ENCODE measurements around the gene TADA1. TPM values are rescaled to one million over a fixed set of nuclear protein-coding genes. Genes with fewer than 3 reads are reported as not detected.

TADA1 gene
- total RNA-seq, 1 donor from 2014 or later = 21.5 TPM

DNA sequence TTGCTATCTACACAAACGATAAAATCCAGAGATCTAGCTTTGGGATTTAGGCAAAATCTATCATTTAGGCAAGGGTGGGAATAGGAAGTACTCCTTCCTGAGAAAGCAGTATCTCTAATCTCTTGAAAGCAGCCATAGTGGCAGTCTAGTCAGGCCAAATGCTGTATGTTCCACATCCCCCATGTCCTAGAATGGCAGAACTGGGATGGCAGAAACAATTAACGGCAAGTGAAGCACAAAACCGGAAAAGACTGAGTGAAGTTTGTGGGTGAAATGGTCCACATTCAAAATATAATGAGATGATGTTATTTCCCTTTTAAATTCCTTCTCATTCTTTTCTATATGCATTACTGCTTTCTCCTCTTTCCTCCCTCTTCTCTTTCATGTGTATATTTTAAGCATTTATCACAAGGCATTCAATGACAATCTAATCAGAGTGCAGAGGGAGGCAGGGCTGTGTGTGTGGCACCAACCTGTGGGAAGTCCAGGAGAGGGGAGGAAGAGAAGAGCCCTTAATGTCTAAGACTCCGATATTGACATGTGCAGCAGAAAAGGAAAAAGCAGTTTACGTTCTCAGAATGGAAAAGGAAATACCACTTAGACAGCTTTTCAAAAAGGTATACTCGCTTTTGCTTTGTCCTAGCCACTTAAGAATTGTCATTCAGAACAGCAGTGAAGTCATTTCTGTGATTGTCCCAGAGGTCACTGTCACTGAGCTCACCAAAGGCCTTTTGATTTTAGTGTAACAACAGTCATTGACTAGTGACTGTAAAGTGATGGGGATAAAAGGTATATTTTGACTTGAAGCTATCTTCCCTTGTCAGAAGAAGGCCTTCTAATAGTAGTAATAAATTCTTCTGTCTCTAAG is 42.3 kb upstream of the TADA1 start:
- H3K27ac Mint-ChIP-seq = no peak overlapping the region
- no peak for TF ChIP-seq CTCF (IDR thresholded peaks at IDR 0.05; ENCODE audit: unreplicated experiment)
- peaks cover 79% of the 10 kb centered on the region for H3K27me3 Mint-ChIP-seq
- H3K4me3 Mint-ChIP-seq (ENCODE audit: low read depth) = no peak overlapping the region
- H3K36me3 Mint-ChIP-seq (ENCODE audit: insufficient read depth) = no peaks in the 10 kb centered on the region
- no peaks in the 10 kb centered on the region for H3K9me3 Mint-ChIP-seq (ENCODE audit: low read depth)
- DNase-seq (ENCODE audit: low spot score, unreplicated experiment) = no peak
- H3K4me1 Mint-ChIP-seq (ENCODE audit: low read depth) = no peaks in the 10 kb centered on the region

DNA sequence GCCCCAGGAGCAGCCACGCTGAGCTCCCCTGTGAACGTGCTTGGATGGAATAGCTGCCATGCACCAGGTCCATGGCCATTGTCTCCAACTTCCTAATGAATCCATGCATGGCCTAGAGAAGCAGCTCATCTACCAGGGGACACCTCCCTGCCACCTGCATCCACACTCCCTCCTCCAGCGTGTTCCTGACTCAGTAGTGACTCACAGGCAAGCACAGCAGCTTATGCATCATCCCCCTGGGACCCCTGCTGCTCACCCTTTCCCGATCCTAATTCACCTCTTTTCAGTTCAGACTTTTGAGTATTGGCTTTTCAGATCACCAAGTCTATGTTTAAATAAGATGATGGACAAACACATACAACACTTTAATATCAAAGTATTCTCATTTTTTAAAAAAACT is 39.9 kb upstream of the TADA1 start:
- H3K9me3 Mint-ChIP-seq (ENCODE audit: low read depth) = peaks cover 12% of the 10 kb centered on the region
- no peaks in the 10 kb centered on the region for H3K36me3 Mint-ChIP-seq (ENCODE audit: insufficient read depth)
- no peak for TF ChIP-seq CTCF (IDR thresholded peaks at IDR 0.05; ENCODE audit: unreplicated experiment)
- peak overlapping the region; percentile 67 for H3K27ac Mint-ChIP-seq
- peaks cover 59% of the 10 kb centered on the region for H3K27me3 Mint-ChIP-seq
- DNase-seq (ENCODE audit: low spot score, unreplicated experiment) = no peak
- no peaks in the 10 kb centered on the region for H3K4me1 Mint-ChIP-seq (ENCODE audit: low read depth)
- H3K4me3 Mint-ChIP-seq (ENCODE audit: low read depth) = no peak overlapping the region

DNA sequence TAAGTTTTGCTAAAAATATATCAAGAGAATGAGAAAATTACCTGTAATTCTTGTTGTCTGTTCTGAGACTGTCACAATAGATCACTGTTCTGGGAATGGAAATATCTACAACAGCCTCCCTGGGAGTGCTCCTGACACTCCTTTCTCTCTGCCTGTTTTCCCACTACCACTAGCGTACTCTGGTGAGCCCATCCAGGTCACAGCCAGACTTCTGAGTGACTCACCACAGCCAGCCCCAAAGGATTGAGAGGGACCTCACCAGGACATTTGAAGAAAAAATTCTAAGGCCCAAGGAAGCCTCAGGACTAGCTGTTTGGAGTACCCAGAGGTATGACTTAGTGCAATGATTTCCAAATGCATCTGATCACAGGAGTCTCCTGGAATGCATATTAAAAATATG is 39.0 kb upstream of the TADA1 start:
- Mint-ChIP-seq H3K36me3 (ENCODE audit: insufficient read depth) (no peaks in the 10 kb centered on the region), H3K27ac (no peak overlapping the region), H3K4me3 (ENCODE audit: low read depth) (no peak overlapping the region), H3K27me3 (peaks cover 52% of the 10 kb centered on the region), H3K4me1 (ENCODE audit: low read depth) (no peaks in the 10 kb centered on the region), H3K9me3 (ENCODE audit: low read depth) (peaks cover 13% of the 10 kb centered on the region)
- no peak for DNase-seq (ENCODE audit: low spot score, unreplicated experiment)
- TF ChIP-seq CTCF (IDR thresholded peaks at IDR 0.05; ENCODE audit: unreplicated experiment) = no peak

DNA sequence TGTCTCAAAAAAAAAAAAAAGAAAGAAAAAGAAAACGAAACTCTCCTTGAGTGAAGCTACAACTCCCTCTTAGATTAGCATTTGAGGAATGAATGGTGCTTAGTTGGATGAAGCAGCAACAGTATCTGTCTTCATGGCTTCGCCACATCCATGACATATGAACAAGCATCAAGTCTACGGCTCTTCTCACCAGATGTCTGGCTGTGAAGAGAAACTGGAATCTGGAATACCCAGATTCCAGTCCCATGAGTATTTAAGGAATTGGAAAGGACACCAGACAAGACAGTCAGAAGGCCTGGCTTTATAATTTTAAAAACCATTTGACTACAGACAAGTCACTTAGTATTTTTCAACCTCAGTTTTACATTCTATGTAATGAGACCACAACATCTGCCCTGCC is 38.0 kb upstream of the TADA1 start:
- no peak overlapping the region for H3K4me3 Mint-ChIP-seq (ENCODE audit: low read depth)
- peaks cover 13% of the 10 kb centered on the region for H3K9me3 Mint-ChIP-seq (ENCODE audit: low read depth)
- no peak overlapping the region for H3K27ac Mint-ChIP-seq
- no peaks in the 10 kb centered on the region for H3K4me1 Mint-ChIP-seq (ENCODE audit: low read depth)
- H3K36me3 Mint-ChIP-seq (ENCODE audit: insufficient read depth) = no peaks in the 10 kb centered on the region
- TF ChIP-seq CTCF (IDR thresholded peaks at IDR 0.05; ENCODE audit: unreplicated experiment) = no peak
- H3K27me3 Mint-ChIP-seq = peaks cover 42% of the 10 kb centered on the region
- no peak for DNase-seq (ENCODE audit: low spot score, unreplicated experiment)

DNA sequence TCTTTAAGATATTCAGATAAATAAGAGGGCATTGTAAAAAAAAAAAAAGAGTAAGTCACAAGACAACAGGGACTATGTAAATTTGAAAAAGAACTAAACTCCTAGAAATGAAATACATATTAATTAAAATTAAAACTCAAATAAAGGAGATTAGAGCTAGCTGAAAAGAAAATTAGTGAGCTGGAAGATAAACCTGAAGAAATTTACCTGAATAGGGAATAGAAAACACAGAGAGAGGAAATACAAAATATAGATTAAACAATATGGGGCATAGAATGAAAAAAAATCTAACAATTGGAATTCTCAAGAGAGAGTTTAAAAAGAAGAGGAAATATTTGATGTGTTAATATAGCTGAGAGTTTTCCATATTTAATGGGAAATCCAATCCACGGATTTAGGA is 35.6 kb upstream of the TADA1 start:
- TF ChIP-seq CTCF (IDR thresholded peaks at IDR 0.05; ENCODE audit: unreplicated experiment) = no peak
- H3K27me3 Mint-ChIP-seq = peaks cover 24% of the 10 kb centered on the region
- no peak overlapping the region for H3K4me3 Mint-ChIP-seq (ENCODE audit: low read depth)
- H3K36me3 Mint-ChIP-seq (ENCODE audit: insufficient read depth) = no peaks in the 10 kb centered on the region
- DNase-seq (ENCODE audit: low spot score, unreplicated experiment) = no peak
- peaks cover 13% of the 10 kb centered on the region for H3K9me3 Mint-ChIP-seq (ENCODE audit: low read depth)
- no peak overlapping the region for H3K27ac Mint-ChIP-seq
- no peaks in the 10 kb centered on the region for H3K4me1 Mint-ChIP-seq (ENCODE audit: low read depth)
